Measurements from ENCODE around the gene DLG2. TPM values are rescaled to one million over a fixed set of nuclear protein-coding genes. Genes with fewer than 3 reads are reported as not detected.

DLG2 gene
- total RNA-seq, 4 donors from 2014 or later: 7.3 to 14.1 (median 11.1) TPM

- Histone ChIP-seq H3K4me1 (peaks cover 16 to 19% (median 17%) of the 10 kb centered on the region in 4 donors), H3K27me3 (no peaks in the 10 kb centered on the region), H3K36me3 (peaks cover 0 to 4% (median 0%) of the 10 kb centered on the region in 4 donors), H3K27ac (replicated peaks in 1 of 4) (no peak overlapping the region), H3K9me3 (no peaks in the 10 kb centered on the region), H3K4me3 (no peak overlapping the region)
- intact Hi-C loops (cut with DNase I): no loop called here
- no peak for DNase-seq (ENCODE audit: extremely low spot score)
- TF ChIP-seq CTCF (IDR thresholded peaks at IDR 0.05): no peak
- no peak for TF ChIP-seq EP300 (IDR thresholded peaks at IDR 0.05)
- no peak for TF ChIP-seq POLR2A (IDR thresholded peaks at IDR 0.05; ENCODE audit: low read depth)
- TF ChIP-seq POLR2AphosphoS5 (IDR thresholded peaks at IDR 0.05): no peak
- 79% methylated on average over 3 of the region's 3 CpGs for WGBS
Measured at GRCh38 chr11:85666687-85667086, 39.5 kb upstream of the DLG2 start.

- H3K27me3 ChIP-seq: no peaks in the 10 kb centered on the region
- H3K36me3 ChIP-seq: peaks cover 0 to 4% (median 0%) of the 10 kb centered on the region in 4 donors
- peak overlapping the region in 1 of 4 donors; percentile 90 for H3K4me3 ChIP-seq
- WGBS: 85% methylated on average over 5 of the region's 5 CpGs
- intact Hi-C loops (cut with DNase I): loop anchor here (2.0 kb wide), 1 partner anchor 37 kb away; the partner anchor contains the start of gene TMEM126B
- no peaks in the 10 kb centered on the region for H3K9me3 ChIP-seq
- peak overlapping the region; percentile 94 to 99 (median 96) for H3K27ac ChIP-seq (replicated peaks in 1 of 4)
- no peak for DNase-seq (ENCODE audit: extremely low spot score)
- H3K4me1 ChIP-seq: peaks cover 25 to 28% (median 26%) of the 10 kb centered on the region in 4 donors
- no peak for TF ChIP-seq POLR2A (IDR thresholded peaks at IDR 0.05; ENCODE audit: low read depth)
- TF ChIP-seq POLR2AphosphoS5 (IDR thresholded peaks at IDR 0.05): no peak
- TF ChIP-seq EP300 (IDR thresholded peaks at IDR 0.05): no peak
- no peak for TF ChIP-seq CTCF (IDR thresholded peaks at IDR 0.05)
Measured at GRCh38 chr11:85665733-85666132, 38.6 kb upstream of the DLG2 start.

- intact Hi-C loops (cut with DNase I): loop anchor here (2.0 to 5.0 kb wide), 2 partner anchors 36 to 68 kb away; partner anchors contain the start of gene TMEM126B
- WGBS: under 1% methylated on average over 35 of the region's 67 CpGs
- no peaks in the 10 kb centered on the region for H3K27me3 ChIP-seq
- peaks cover 0 to 11% (median 4%) of the 10 kb centered on the region in 4 donors for H3K36me3 ChIP-seq
- peaks cover 34 to 36% (median 35%) of the 10 kb centered on the region in 4 donors for H3K4me1 ChIP-seq
- no peaks in the 10 kb centered on the region for H3K9me3 ChIP-seq
- peak; percentile 98 for DNase-seq (ENCODE audit: extremely low spot score)
- TF ChIP-seq EP300 (IDR thresholded peaks at IDR 0.05): no peak
- no peak for TF ChIP-seq CTCF (IDR thresholded peaks at IDR 0.05)
- peak; percentile 96 to 99 for TF ChIP-seq POLR2AphosphoS5 (IDR thresholded peaks at IDR 0.05)
- TF ChIP-seq POLR2A (IDR thresholded peaks at IDR 0.05; ENCODE audit: low read depth): peak; percentile 94
- peak within 1 kb of the TSS; percentile 94 to 99 (median 96) for H3K27ac ChIP-seq (replicated peaks in 1 of 4)
- peak within 1 kb of the TSS; percentile 82 to 90 (median 86) for H3K4me3 ChIP-seq
Measured at GRCh38 chr11:85664615-85665481, 37.7 kb upstream of the DLG2 start, which contains the start of gene CREBZF. Gene CREBZF (minus strand): TSS chr11:85665129. CDS start chr11:85664875, 254 bp downstream.

- under 1% methylated on average over 41 of the region's 73 CpGs for WGBS
- peak; percentile 96 for DNase-seq (ENCODE audit: extremely low spot score)
- intact Hi-C loops (cut with DNase I): loop anchor here (2.0 to 5.0 kb wide), 2 partner anchors 35 to 67 kb away; partner anchors contain the start of gene TMEM126B
- Histone ChIP-seq H3K9me3 (no peaks in the 10 kb centered on the region), H3K4me1 (peaks cover 43 to 45% (median 43%) of the 10 kb centered on the region in 4 donors), H3K27me3 (no peaks in the 10 kb centered on the region), H3K36me3 (peaks cover 0 to 20% (median 8%) of the 10 kb centered on the region in 4 donors), H3K27ac (replicated peaks in 1 of 4) (peak overlapping the region; percentile 94 to 99 (median 96)), H3K4me3 (peak overlapping the region; percentile 82 to 90 (median 86))
- TF ChIP-seq EP300 (IDR thresholded peaks at IDR 0.05) (no peak), CTCF (IDR thresholded peaks at IDR 0.05) (peak; percentile 46 to 63 (median 62)), POLR2A (IDR thresholded peaks at IDR 0.05; ENCODE audit: low read depth) (no peak), POLR2AphosphoS5 (IDR thresholded peaks at IDR 0.05) (peak in 1 of 2 donors; percentile 50)
Measured at GRCh38 chr11:85663753-85664614, 36.8 kb upstream of the DLG2 start.
